Smooth muscle cell (in vitro differentiated cells): ENCODE data around the gene RAPGEF1. TPM values are rescaled to one million over a fixed set of nuclear protein-coding genes. Genes with fewer than 3 reads are reported as not detected.

Source experiments
- DNase-seq: peaks from one replicate; lab custom pipeline; 2025; ENCODE audit not compliant: unreplicated experiment; lab: John Stamatoyannopoulos, UW
- H2AFZ ChIP-seq: fragments of 200-600 bp; sonication (generic); 2 replicates; pipeline ENCODE4 v1.6.0; 2016; ENCODE audit warnings: antibody characterized with exemption, low read depth, mild to moderate bottlenecking
- H3F3A ChIP-seq: fragments of 200-600 bp; sonication (generic); 2 replicates; pipeline ENCODE4 v1.6.0; 2017; ENCODE audit warnings: antibody characterized with exemption, low read depth
- H3K27ac ChIP-seq: fragments of 200-600 bp; sonication (generic); 2 replicates; pipeline ENCODE4 v1.5.1; 2016; ENCODE audit warnings: low read depth, mild to moderate bottlenecking
- H3K27me3 ChIP-seq: fragments of 200-600 bp; sonication (generic); 2 replicates; pipeline ENCODE4 v1.6.1; 2016; ENCODE audit warnings: low read depth, mild to moderate bottlenecking
- H3K36me3 ChIP-seq: fragments of 200-600 bp; sonication (generic); 2 replicates; pipeline ENCODE4 v1.5.1; 2016; ENCODE audit warnings: low read depth
- H3K4me1 ChIP-seq: fragments of 200-600 bp; sonication (generic); 2 replicates; pipeline ENCODE4 v1.5.1; 2016; ENCODE audit warnings: low read depth
- H3K4me2 ChIP-seq: fragments of 200-600 bp; sonication (generic); 2 replicates; pipeline ENCODE4 v1.6.0; 2016; ENCODE audit warnings: mild to moderate bottlenecking
- H3K4me3 ChIP-seq: fragments of 200-600 bp; sonication (generic); 2 replicates; pipeline ENCODE4 v1.5.1; 2016; ENCODE audit warnings: mild to moderate bottlenecking
- H3K79me2 ChIP-seq: fragments of 200-600 bp; sonication (generic); 2 replicates; pipeline ENCODE4 v1.6.0; 2016; ENCODE audit warnings: low read depth, mild to moderate bottlenecking
- H3K9ac ChIP-seq: fragments of 200-600 bp; sonication (generic); 2 replicates; pipeline ENCODE4 v1.6.0; 2016; ENCODE audit warnings: low read depth
- H3K9me3 ChIP-seq: fragments of 200-600 bp; sonication (generic); replicated peaks from 2 replicates; pipeline ENCODE4 v1.5.1; 2016; ENCODE audit warnings: low read depth
- H4K20me1 ChIP-seq: fragments of 200-600 bp; sonication (generic); 2 replicates; pipeline ENCODE4 v1.6.0; 2016; ENCODE audit warnings: low read depth
- CTCF ChIP-seq: fragments of 200-600 bp; sonication (generic); IDR thresholded peaks from 2 replicates; pipeline ENCODE4 v1.5.1; 2017; ENCODE audit warnings: borderline replicate concordance, mild to moderate bottlenecking, antibody characterized with exemption; ENCODE audit not compliant: insufficient read depth, poor library complexity, severe bottlenecking
- WGBS: methylation state at CpG from one replicate; pipeline ENCODE4 v1.1.7; 2016; ENCODE audit warnings: low lambda C conversion rate; 5-methylcytosine and 5-hydroxymethylcytosine counted together
- polyA plus RNA-seq: library from polyadenylated mRNA; unstranded; fragments of >200 nt; fragmentation: Nextera tagmentation; extraction: Ambion mirVana; gene quantifications from 2 replicates; pipeline ENCODE4 v1.2.1, GENCODE V29; 2016
- total RNA-seq: library from RNA; depleted of rRNA; stranded (reverse); fragments of >200 nt; gene quantifications from 2 replicates; pipeline ENCODE4 v1.2.3, GENCODE V29; 2014

Gene RAPGEF1
- total and polyA plus RNA-seq, 2 experiments from 2014 or later, result 16.4 to 17.8 TPM

- H4K20me1 ChIP-seq, result peaks cover 94% of the 10 kb centered on the region
- no peak for DNase-seq
- no peak overlapping the region for H3K27ac ChIP-seq
- no peaks in the 10 kb centered on the region for H3K36me3 ChIP-seq
- TF ChIP-seq CTCF, result no peak
- no peak overlapping the region for H2AFZ ChIP-seq
- H3K9me3 ChIP-seq, result no peaks in the 10 kb centered on the region
- H3K4me2 ChIP-seq, result no peak overlapping the region
- H3F3A ChIP-seq, result no peaks in the 10 kb centered on the region
- 94% methylated on average over 6 of the region's 6 CpGs for WGBS
- H3K9ac ChIP-seq, result no peak overlapping the region
- H3K4me1 ChIP-seq, result peaks cover 20% of the 10 kb centered on the region
- peaks cover 34% of the 10 kb centered on the region for H3K79me2 ChIP-seq
- no peak overlapping the region for H3K4me3 ChIP-seq
- no peaks in the 10 kb centered on the region for H3K27me3 ChIP-seq
Observed at GRCh38 chr9:131695836-131696460, 43.9 kb downstream of the RAPGEF1 start.

- DNase-seq, result no peak
- 90% methylated on average over 5 of the region's 5 CpGs for WGBS
- Histone ChIP-seq H3K36me3 (no peaks in the 10 kb centered on the region), H3K9me3 (no peaks in the 10 kb centered on the region), H3F3A (no peaks in the 10 kb centered on the region), H3K9ac (no peak overlapping the region), H3K4me3 (no peak overlapping the region), H3K79me2 (peaks cover 36% of the 10 kb centered on the region), H2AFZ (no peak overlapping the region), H3K27ac (no peak overlapping the region), H3K27me3 (no peaks in the 10 kb centered on the region), H3K4me1 (peaks cover 20% of the 10 kb centered on the region), H4K20me1 (peaks cover 94% of the 10 kb centered on the region), H3K4me2 (no peak overlapping the region)
- TF ChIP-seq CTCF, result no peak
Observed at GRCh38 chr9:131695366-131695765, 44.5 kb downstream of the RAPGEF1 start.

GRCh38 chr9:131693651-131694597 is 46.0 kb downstream of the RAPGEF1 start:
- peaks cover 39% of the 10 kb centered on the region for H3K79me2 ChIP-seq
- H3K4me1 ChIP-seq, result peaks cover 20% of the 10 kb centered on the region
- H3K27me3 ChIP-seq, result no peaks in the 10 kb centered on the region
- no peaks in the 10 kb centered on the region for H3K36me3 ChIP-seq
- no peak for TF ChIP-seq CTCF
- 84% methylated on average over 4 of the region's 4 CpGs for WGBS
- H3K9me3 ChIP-seq, result no peaks in the 10 kb centered on the region
- no peak overlapping the region for H2AFZ ChIP-seq
- no peak overlapping the region for H3K4me3 ChIP-seq
- H4K20me1 ChIP-seq, result peaks cover 85% of the 10 kb centered on the region
- no peak overlapping the region for H3K9ac ChIP-seq
- no peak for DNase-seq
- no peak overlapping the region for H3K27ac ChIP-seq
- no peak overlapping the region for H3K4me2 ChIP-seq
- H3F3A ChIP-seq, result no peaks in the 10 kb centered on the region
